Hepatocyte (in vitro differentiated cells): ENCODE results near the gene CHCHD6. TPM values are rescaled to one million over a fixed set of nuclear protein-coding genes. Genes with fewer than 3 reads are reported as not detected.

ENCODE experiments used
- DNase-seq: peaks from one replicate; pipeline ENCODE4 v3.0.0-alpha.2; 2016; ENCODE audit warnings: low spot score
- H2AFZ ChIP-seq: fragments of 200-600 bp; sonication (generic); 2 replicates; pipeline ENCODE4 v1.6.0; 2016; ENCODE audit warnings: antibody characterized with exemption, mild to moderate bottlenecking
- H3K27ac ChIP-seq: fragments of 200-600 bp; sonication (generic); 2 replicates; pipeline ENCODE4 v1.5.1; 2016; ENCODE audit warnings: mild to moderate bottlenecking
- H3K27me3 ChIP-seq: fragments of 200-600 bp; sonication (generic); 2 replicates; pipeline ENCODE4 v1.6.1; 2016
- H3K36me3 ChIP-seq: fragments of 200-600 bp; sonication (generic); replicated peaks from 2 replicates; pipeline ENCODE4 v1.5.1; 2016; ENCODE audit warnings: low read depth; ENCODE audit not compliant: insufficient read depth
- H3K4me1 ChIP-seq: fragments of 200-600 bp; sonication (generic); 2 replicates; pipeline ENCODE4 v1.5.1; 2016; ENCODE audit warnings: mild to moderate bottlenecking, moderate library complexity; ENCODE audit not compliant: insufficient read depth
- H3K4me2 ChIP-seq: fragments of 200-600 bp; sonication (generic); 2 replicates; pipeline ENCODE4 v1.6.0; 2016
- H3K4me3 ChIP-seq: fragments of 200-600 bp; sonication (generic); 2 replicates; pipeline ENCODE4 v1.5.1; 2016; ENCODE audit warnings: mild to moderate bottlenecking
- H3K79me2 ChIP-seq: fragments of 200-600 bp; sonication (generic); 2 replicates; pipeline ENCODE4 v1.6.0; 2017; ENCODE audit warnings: mild to moderate bottlenecking
- H3K9me2 ChIP-seq: fragments of 200-600 bp; sonication (generic); replicated peaks from 2 replicates; pipeline ENCODE4 v1.6.0; 2017; ENCODE audit warnings: mild to moderate bottlenecking; ENCODE audit not compliant: insufficient read depth
- H3K9me3 ChIP-seq: fragments of 200-600 bp; sonication (generic); 2 replicates; pipeline ENCODE4 v1.5.1; 2016; ENCODE audit warnings: low read depth, mild to moderate bottlenecking
- H4K20me1 ChIP-seq: fragments of 200-600 bp; sonication (generic); 2 replicates; pipeline ENCODE4 v1.6.0; 2016; ENCODE audit warnings: mild to moderate bottlenecking; ENCODE audit not compliant: insufficient read depth, poor library complexity, severe bottlenecking
- CTCF ChIP-seq: fragments of 200-600 bp; sonication (generic); IDR thresholded peaks from 2 replicates; pipeline ENCODE4 v1.5.1; 2016; ENCODE audit warnings: antibody characterized with exemption, mild to moderate bottlenecking; ENCODE audit not compliant: poor library complexity
- EZH2 ChIP-seq: fragments of 200-600 bp; sonication (generic); IDR thresholded peaks from 2 replicates; pipeline ENCODE4 v1.6.1; 2016; ENCODE audit warnings: antibody characterized with exemption, mild to moderate bottlenecking, borderline replicate concordance
- EZH2phosphoT487 ChIP-seq: fragments of 200-600 bp; sonication (generic); IDR thresholded peaks from one replicate; pipeline ENCODE4 v1.6.1; 2018; ENCODE audit warnings: antibody characterized with exemption, mild to moderate bottlenecking, low read depth, moderate library complexity; ENCODE audit not compliant: unreplicated experiment, severe bottlenecking
- WGBS: methylation state at CpG from one replicate; pipeline ENCODE4 v1.1.6; 2016; ENCODE audit warnings: low lambda C conversion rate; ENCODE audit errors: missing lambda C conversion rate; 5-methylcytosine and 5-hydroxymethylcytosine counted together
- polyA plus RNA-seq: library from polyadenylated mRNA; unstranded; fragments of >200 nt; fragmentation: Nextera tagmentation; extraction: Ambion mirVana; gene quantifications from 2 replicates; pipeline ENCODE4 v1.2.1, GENCODE V29; 2016
- total RNA-seq: library from RNA; depleted of rRNA; stranded (reverse); fragments of >200 nt; gene quantifications from 2 replicates; pipeline ENCODE4 v1.2.3, GENCODE V29; 2014

Gene CHCHD6
- total and polyA plus RNA-seq, 2 experiments from 2014 or later, result 13.8 to 19.7 TPM

DNA sequence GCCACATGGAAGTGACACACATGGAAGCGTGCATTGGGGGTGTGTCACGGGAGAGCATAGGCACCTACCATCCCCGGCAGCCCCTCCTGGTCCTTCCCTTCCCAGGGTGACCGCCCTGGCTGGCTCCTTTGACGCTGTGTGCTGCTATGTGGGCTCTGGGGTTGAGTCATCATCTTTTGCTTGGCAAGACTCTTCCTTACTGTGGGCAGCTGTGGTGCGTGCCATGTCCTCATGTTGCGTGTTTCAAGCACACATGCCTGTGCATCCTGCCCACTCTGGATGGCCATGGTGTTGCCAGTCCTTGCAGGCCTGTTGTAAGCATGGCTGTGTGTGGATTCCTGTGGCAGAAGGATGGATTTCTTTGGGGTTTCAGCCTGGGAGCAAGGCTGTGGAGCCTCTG, 292.9 kb downstream of the CHCHD6 start:
- Histone ChIP-seq H3K4me1 (peaks cover 7% of the 10 kb centered on the region), H3K4me3 (no peak overlapping the region), H3K79me2 (peaks cover 33% of the 10 kb centered on the region), H3K27ac (no peak overlapping the region), H3K4me2 (no peak overlapping the region), H3K36me3 (no peaks in the 10 kb centered on the region), H4K20me1 (peaks cover 58% of the 10 kb centered on the region), H3K9me3 (no peaks in the 10 kb centered on the region), H3K9me2 (no peaks in the 10 kb centered on the region), H3K27me3 (no peaks in the 10 kb centered on the region), H2AFZ (no peak overlapping the region)
- no peak for TF ChIP-seq EZH2
- TF ChIP-seq CTCF, result no peak
- TF ChIP-seq EZH2phosphoT487, result no peak
- no peak for DNase-seq
- 96% methylated on average over 7 of the region's 7 CpGs for WGBS

GRCh38 chr3:126997455-126998038, 293.5 kb downstream of the CHCHD6 start:
- 92% methylated on average over 19 of the region's 19 CpGs for whole genome bisulfite sequencing

GRCh38 chr3:126998320-126998719, 294.3 kb downstream of the CHCHD6 start:
- no peaks in the 10 kb centered on the region for H3K9me2 ChIP-seq
- H3K4me2 ChIP-seq, result no peak overlapping the region
- no peak overlapping the region for H3K27ac ChIP-seq
- WGBS, result 93% methylated on average over 4 of the region's 4 CpGs
- peaks cover 14% of the 10 kb centered on the region for H3K4me1 ChIP-seq
- H3K9me3 ChIP-seq, result no peaks in the 10 kb centered on the region
- peaks cover 49% of the 10 kb centered on the region for H4K20me1 ChIP-seq
- no peak for DNase-seq
- no peak overlapping the region for H2AFZ ChIP-seq
- H3K27me3 ChIP-seq, result no peaks in the 10 kb centered on the region
- no peak overlapping the region for H3K4me3 ChIP-seq
- TF ChIP-seq CTCF, result no peak
- TF ChIP-seq EZH2, result no peak
- TF ChIP-seq EZH2phosphoT487, result no peak
- H3K79me2 ChIP-seq, result peaks cover 28% of the 10 kb centered on the region
- H3K36me3 ChIP-seq, result no peaks in the 10 kb centered on the region

More at GRCh38 chr3:126997455-126998038, 293.5 kb downstream of the CHCHD6 start:
- Histone ChIP-seq H4K20me1 (peaks cover 51% of the 10 kb centered on the region), H3K4me3 (no peak overlapping the region), H2AFZ (no peak overlapping the region), H3K4me1 (peaks cover 11% of the 10 kb centered on the region), H3K9me3 (no peaks in the 10 kb centered on the region), H3K9me2 (no peaks in the 10 kb centered on the region), H3K27me3 (no peaks in the 10 kb centered on the region), H3K79me2 (peaks cover 32% of the 10 kb centered on the region), H3K36me3 (no peaks in the 10 kb centered on the region), H3K4me2 (no peak overlapping the region), H3K27ac (no peak overlapping the region)
- TF ChIP-seq CTCF (no peak), EZH2phosphoT487 (no peak), EZH2 (no peak)
- no peak for DNase-seq
